Anterior cingulate cortex (tissue), 58 donors: ENCODE results near the gene ITGAV.
A peak's percentile ranks its signal among the peaks of the same experiment; 100 is the strongest.

Experiments
- DNase-seq, 58 donors: peaks; one replicate each; lab custom pipeline; 2025; lab: John Stamatoyannopoulos, UW

Gene ITGAV

GRCh38 chr2:186653511-186653910 lies 63.7 kb downstream of the ITGAV start:
- DNase-seq: no peak

- no peak for DNase-seq
These were observed 69.5 kb downstream of the ITGAV start for GRCh38 chr2:186659383-186659782.

GRCh38 chr2:186664385-186665043 lies 74.7 kb downstream of the ITGAV start:
- DNase-seq: no peak

- DNase-seq: no peak
These were observed 79.3 kb downstream of the ITGAV start for GRCh38 chr2:186669146-186669545.

DNA sequence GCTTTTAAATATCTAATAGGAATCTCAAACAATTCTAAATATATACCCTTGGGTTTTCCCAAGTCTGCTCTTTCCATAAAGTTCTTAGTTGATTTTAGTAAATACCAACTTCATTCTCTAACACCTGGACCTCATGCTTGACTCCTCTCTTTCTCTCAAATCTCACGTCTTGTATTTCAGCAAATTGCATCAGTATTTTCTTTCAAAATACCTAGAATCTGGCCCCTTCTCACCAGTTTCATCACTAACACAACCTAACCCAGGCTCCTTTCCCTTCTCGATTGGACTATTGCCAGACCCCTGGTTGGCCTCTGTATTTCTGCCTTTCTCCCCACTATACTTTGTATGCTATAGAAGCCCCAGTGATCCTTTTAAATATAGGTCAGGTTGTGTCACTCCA lies 81.0 kb downstream of the ITGAV start:
- no peak for DNase-seq

GRCh38 chr2:186675380-186675779 lies 85.5 kb downstream of the ITGAV start:
- no peak for DNase-seq

- no peak for DNase-seq
These were observed 93.5 kb downstream of the ITGAV start for GRCh38 chr2:186683341-186683740.

DNA sequence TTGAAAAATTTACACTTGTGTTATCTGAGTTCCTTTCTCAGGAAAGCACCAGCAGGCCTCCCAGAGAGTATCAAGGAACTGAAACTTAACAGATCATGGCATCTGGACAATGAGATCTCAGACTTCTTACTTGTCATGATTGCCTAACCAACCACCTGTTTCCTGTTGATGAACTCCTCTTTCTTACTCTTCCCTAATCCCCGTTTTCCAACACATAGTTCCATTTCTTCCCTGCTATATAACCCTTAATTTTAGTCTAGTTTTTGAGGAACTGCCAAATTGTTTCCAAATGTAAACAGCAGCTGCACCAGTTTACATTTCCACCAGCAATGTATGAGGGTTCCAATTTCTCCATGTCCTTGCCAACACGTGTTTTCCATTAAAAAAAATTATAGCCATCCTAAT lies 98.0 kb downstream of the ITGAV start:
- no peak for DNase-seq

DNA sequence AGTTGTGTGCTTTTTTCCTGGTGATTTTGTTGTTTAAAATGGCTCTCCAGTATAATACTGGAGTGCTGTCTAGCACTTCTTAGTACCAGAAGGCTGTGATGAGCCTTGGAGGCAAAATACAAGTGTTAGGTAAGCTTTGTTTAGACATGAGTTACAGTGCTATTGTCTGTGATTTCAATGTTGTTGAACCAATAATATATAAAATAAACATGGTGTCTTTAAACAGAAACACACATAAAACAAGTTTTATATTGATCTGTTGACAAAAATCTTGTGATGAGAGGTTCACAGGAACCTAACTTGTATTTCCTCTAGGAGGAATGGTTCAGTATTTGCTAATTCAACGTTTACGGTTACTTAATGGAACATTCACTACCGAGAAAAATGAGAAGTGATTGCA lies 99.0 kb downstream of the ITGAV start:
- DNase-seq: no peak

- no peak for DNase-seq
These were observed 100.9 kb downstream of the ITGAV start for GRCh38 chr2:186690786-186691185.

GRCh38 chr2:186691231-186691630 lies 101.4 kb downstream of the ITGAV start:
- no peak for DNase-seq

DNA sequence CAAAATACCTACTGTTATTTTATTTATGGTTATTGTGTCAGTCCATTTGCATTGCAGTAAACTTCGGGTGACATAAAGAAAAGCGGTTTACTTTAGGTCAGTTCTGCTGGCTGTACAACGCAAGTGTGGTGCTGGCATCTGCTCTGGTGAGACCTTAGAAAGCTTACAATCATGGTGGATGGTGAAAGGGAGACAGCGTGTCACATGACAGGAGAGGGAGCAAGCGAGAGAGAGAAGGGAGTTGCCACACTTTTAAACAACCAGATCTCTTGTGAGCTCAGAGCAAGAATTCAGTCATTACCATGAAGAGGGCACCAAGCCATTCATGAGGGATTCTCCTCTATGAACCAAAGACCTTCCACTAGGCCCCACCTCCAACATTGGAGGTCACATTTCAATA lies 102.0 kb downstream of the ITGAV start:
- DNase-seq: no peak

DNA sequence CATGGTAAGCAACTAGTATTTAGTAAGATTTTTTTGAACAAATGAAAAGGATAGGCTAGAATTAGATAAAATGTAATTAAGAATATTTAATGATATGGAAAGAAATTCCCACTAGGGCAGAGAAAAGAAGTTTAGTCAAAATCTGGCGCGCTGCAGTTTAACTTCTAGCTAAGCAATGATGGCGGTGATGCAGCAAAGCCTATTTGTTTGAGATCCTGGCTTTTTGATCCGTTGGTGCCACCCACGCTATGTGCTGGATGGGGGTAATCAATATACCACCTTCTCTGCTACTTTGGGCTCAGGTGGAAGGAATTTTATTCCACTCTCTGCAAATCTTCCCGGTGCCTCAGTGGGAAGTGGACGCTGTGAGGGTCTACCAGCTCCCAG lies 103.6 kb downstream of the ITGAV start:
- peak in 3 of 58 donors; percentile 16 to 47 (median 41) for DNase-seq

DNA sequence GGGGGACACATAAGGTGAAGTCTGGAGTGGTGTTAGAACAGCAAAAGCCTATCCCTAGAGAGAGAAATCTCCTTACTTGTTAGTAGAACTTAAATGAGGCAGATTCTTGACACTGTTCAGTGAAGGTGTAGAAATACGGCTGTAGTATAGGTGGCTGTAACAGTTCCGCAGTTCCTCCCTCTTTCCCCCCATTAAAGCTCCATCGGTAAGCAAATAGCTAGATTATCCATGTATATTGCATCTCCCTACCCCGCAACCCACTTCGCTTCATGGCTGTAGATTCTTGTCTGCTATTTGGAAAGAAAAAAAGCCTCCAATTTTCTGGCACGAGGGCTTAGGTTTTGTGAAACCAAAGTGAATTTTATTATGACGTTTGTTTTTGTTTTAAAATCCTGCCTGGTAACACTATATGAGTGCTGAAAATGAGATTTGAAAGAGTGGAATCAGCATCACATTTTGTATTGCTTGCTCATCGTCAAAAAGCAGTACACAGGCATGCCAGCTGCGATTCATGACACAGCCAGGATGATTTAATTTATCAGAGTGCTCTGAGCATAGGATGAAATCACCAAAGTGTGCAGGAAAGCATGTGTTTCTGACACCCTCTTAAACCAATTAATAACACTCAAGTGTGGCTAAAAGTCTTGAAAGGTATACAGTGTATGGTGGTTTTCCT lies 105.4 kb downstream of the ITGAV start:
- peak in 6 of 58 donors; percentile 10 to 41 (median 25) for DNase-seq

GRCh38 chr2:186696290-186696689 lies 106.4 kb downstream of the ITGAV start:
- no peak for DNase-seq

DNA sequence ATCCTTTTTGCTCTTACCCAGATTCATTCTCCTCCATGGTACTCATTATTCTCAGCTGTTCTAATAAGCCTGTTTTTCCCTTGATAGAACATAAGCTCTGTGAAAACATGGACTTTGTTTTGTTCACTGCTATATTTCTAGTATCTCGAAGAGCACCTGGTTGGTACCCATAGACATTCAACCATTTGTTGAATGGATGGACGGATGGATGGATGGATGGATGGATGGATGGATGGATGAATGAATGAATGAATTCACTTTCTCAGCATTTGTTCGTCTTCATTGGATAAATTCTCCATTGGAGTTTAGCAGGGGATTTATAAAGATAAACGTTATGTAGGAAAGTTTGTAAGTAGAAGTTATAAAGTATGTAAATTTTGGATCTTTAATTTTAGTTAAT lies 106.9 kb downstream of the ITGAV start:
- DNase-seq: no peak

DNA sequence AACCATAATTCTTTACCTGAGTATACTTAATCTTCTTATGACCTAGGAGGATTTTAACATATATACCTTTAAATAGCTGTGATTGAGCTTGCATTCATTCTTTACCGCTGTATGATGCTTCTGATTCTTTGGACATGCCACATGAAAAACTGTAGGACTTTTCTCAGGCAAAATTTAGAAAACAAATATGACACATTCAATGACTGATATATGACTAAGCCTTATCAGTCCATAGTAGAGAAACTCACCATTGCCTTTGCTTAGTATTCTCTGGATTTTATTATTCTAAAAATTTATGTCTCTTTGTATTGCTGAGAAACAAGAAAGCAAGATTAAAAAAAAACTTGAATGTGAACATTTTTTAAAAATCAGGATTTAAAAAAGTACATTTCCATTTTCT lies 107.7 kb downstream of the ITGAV start:
- DNase-seq: no peak

DNA sequence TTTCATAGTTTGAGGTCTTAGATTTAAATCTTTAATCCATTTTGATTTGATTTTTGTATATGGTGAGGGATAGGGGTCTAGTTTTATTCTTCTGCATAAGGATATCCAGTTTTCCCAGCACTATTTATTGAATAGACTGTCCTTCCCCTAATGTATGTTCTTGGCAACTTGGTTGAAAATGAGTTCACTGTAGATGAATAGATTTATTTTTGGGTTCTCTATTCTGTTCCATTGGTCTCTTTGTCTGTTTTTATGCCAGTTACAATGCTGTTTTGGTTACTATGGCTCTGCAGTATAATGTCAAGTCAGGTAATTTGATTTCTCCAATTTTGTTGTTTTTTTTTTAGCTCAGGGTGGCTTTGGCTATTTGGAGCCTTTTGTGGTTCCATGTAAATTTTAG lies 109.9 kb downstream of the ITGAV start:
- DNase-seq: no peak

- DNase-seq: no peak
These were observed 112.2 kb downstream of the ITGAV start for GRCh38 chr2:186702006-186702405.

- no peak for DNase-seq
These were observed 112.6 kb downstream of the ITGAV start for GRCh38 chr2:186702501-186702900.

DNA sequence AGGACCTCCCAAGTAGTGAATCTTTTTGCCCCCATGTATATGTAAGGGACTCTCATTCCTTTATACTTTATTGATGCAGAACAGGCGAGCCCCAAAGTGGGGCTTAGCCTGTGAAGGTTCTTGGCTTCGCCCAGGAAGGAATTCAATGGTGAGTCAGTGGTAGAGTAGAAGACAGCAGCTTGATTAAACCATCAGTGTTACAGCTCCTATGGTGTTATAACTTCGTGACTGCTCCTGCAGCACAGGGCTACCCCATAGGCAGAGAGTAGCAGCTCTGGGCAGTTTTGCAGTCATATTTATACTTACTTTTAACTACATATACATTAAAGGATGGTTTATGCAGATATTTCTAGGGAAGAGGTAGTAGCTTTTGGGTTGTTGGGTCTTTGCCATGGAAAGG lies 115.0 kb downstream of the ITGAV start:
- DNase-seq: no peak
